Keratinocyte (primary cell): ENCODE results near the gene SSH2. TPM values are rescaled to one million over a fixed set of nuclear protein-coding genes. Genes with fewer than 3 reads are reported as not detected.

Source experiments
- DNase-seq: peaks from one replicate; pipeline ENCODE4 v3.0.0-alpha.2; 2011; ENCODE audit warnings: low read depth, missing footprints, low spot score
- FAIRE-seq: peaks from 2 replicates; lab custom pipeline; 2011; peaks lifted over from hg19 to GRCh38; lab: Jason Lieb, UNC
- H2AFZ ChIP-seq: 2 replicates; pipeline ENCODE4 v1.6.0; 2012; ENCODE audit warnings: low read length, control low read depth, inconsistent platforms; ENCODE audit not compliant: control insufficient read depth
- H3K27ac ChIP-seq: 2 replicates; pipeline ENCODE4 v1.5.1; 2011; ENCODE audit warnings: low read length; ENCODE audit not compliant: control insufficient read depth, insufficient read depth
- H3K27me3 ChIP-seq: 3 replicates; pipeline ENCODE4 v1.6.0; 2011; ENCODE audit warnings: low read length; ENCODE audit not compliant: control insufficient read depth, insufficient read depth; ENCODE audit errors: extremely low read depth
- H3K36me3 ChIP-seq, 2 experiments: 2 replicates in 1 of 2; 3 replicates in 1 of 2; pipeline ENCODE4 v1.5.1; 2011; ENCODE audit warnings: low read length in 2 of 2, mild to moderate bottlenecking in 1 of 2; ENCODE audit not compliant: control insufficient read depth in 2 of 2, insufficient read depth in 2 of 2; ENCODE audit errors: extremely low read depth in 1 of 2
- H3K4me1 ChIP-seq: 3 replicates; pipeline ENCODE4 v1.5.1; 2011; ENCODE audit warnings: low read length; ENCODE audit not compliant: control insufficient read depth, insufficient read depth; ENCODE audit errors: extremely low read depth
- H3K4me2 ChIP-seq: 3 replicates; pipeline ENCODE4 v1.6.0; 2011; ENCODE audit warnings: low read depth, low read length; ENCODE audit not compliant: control insufficient read depth, insufficient read depth; ENCODE audit errors: extremely low read depth
- H3K4me3 ChIP-seq, 3 experiments: fragments of 200-600 bp in 1 of 3; sonication (generic) in 1 of 3; 2 replicates in 2 of 3; 3 replicates in 1 of 3; pipeline ENCODE4 v1.5.1; 2011 to 2016; ENCODE audit warnings: low read length in 3 of 3, mild to moderate bottlenecking in 3 of 3, control low read depth in 2 of 3, inconsistent platforms in 1 of 3, low read depth in 1 of 3, mixed read lengths in 1 of 3, mixed run types in 1 of 3, moderate library complexity in 1 of 3; ENCODE audit not compliant: control insufficient read depth in 2 of 3, insufficient read depth in 2 of 3; ENCODE audit errors: extremely low read depth in 1 of 3
- H3K79me2 ChIP-seq: 2 replicates; pipeline ENCODE4 v1.6.0; 2012; ENCODE audit warnings: low read length; ENCODE audit not compliant: control insufficient read depth, insufficient read depth
- H3K9ac ChIP-seq: 3 replicates; pipeline ENCODE4 v1.6.0; 2011; ENCODE audit warnings: low read length; ENCODE audit not compliant: control insufficient read depth, insufficient read depth; ENCODE audit errors: extremely low read depth
- H3K9me1 ChIP-seq: 3 replicates; pipeline ENCODE4 v1.6.0; 2011; ENCODE audit warnings: low read length; ENCODE audit not compliant: control insufficient read depth, insufficient read depth; ENCODE audit errors: extremely low read depth
- H3K9me3 ChIP-seq: 2 replicates; pipeline ENCODE4 v1.5.1; 2012; ENCODE audit warnings: low read depth, low read length; ENCODE audit not compliant: control insufficient read depth
- H4K20me1 ChIP-seq: 3 replicates; pipeline ENCODE4 v1.6.0; 2011; ENCODE audit warnings: low read length; ENCODE audit not compliant: control insufficient read depth, insufficient read depth; ENCODE audit errors: extremely low read depth
- EZH2 ChIP-seq: IDR thresholded peaks from one replicate; pipeline ENCODE4 v1.6.1; 2012; ENCODE audit warnings: inconsistent platforms, mild to moderate bottlenecking, low read length, moderate library complexity
- dilution Hi-C: fragments of 300-500 bp; cut with MboI; formaldehyde crosslinking; loops from one replicate; pipeline ENCODE4 v1.7.0; 2020; ENCODE audit warnings: low sequenced_read_pairs; ENCODE audit not compliant: extremely low pct_ligation_motif_present
- polyA plus RNA-seq, 5 experiments: library from polyadenylated mRNA; depleted of rRNA in 3 of 5; stranded (reverse) in 3 of 5; stranded (forward) in 1 of 5; unstranded in 1 of 5; fragments of >200 nt; gene quantifications; 1 replicate in 1 of 5; 2 replicates in 3 of 5; 3 replicates in 1 of 5; pipeline versions ENCODE4 v1.2.1 to v1.2.3, GENCODE V29; 2011 to 2012; ENCODE audit warnings: missing spikeins in 2 of 5, low read depth in 1 of 5, low replicate concordance in 1 of 5
- TF ChIP-seq, protein P1 (sequence below), 3 experiments: IDR thresholded peaks in 1 of 3; conservative IDR thresholded peaks in 1 of 3; optimal IDR thresholded peaks in 1 of 3; 2 replicates in 2 of 3; 3 replicates in 1 of 3; pipeline versions ENCODE3 to v1.5.1; 2011; ENCODE audit warnings: low read length in 3 of 3, mild to moderate bottlenecking in 3 of 3, moderate library complexity in 2 of 3, control low read depth in 1 of 3, inconsistent platforms in 1 of 3; ENCODE audit not compliant: insufficient read depth in 2 of 3; ENCODE audit errors: extremely low read depth in 1 of 3

The SSH2 gene
- polyA plus RNA-seq, 1 donor (not counting 4 experiments of a cell fraction or from before 2014, with no cell fraction given): 13.9 TPM

DNA sequence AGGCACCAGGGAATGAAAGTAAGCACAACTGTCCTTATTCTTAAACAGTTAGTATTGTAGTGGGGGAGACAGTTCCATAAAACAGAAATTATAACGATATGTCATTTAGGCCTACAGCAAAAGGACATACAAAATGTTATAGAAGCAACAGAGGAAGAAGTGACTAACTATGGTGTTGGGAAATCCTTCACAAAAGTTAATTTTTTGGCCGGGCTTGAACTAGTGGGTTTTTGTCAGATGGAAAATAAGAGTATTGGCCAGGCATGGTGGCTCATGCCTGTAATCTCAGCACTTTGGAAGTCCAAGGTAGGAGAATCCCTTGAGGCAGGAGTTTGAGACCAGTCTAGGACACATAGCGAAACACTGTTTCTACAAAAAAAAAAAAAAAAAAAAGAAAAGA is 127.8 kb downstream of the SSH2 start:
- no peak overlapping the region for H3K9ac ChIP-seq
- TF ChIP-seq, protein P1, sequence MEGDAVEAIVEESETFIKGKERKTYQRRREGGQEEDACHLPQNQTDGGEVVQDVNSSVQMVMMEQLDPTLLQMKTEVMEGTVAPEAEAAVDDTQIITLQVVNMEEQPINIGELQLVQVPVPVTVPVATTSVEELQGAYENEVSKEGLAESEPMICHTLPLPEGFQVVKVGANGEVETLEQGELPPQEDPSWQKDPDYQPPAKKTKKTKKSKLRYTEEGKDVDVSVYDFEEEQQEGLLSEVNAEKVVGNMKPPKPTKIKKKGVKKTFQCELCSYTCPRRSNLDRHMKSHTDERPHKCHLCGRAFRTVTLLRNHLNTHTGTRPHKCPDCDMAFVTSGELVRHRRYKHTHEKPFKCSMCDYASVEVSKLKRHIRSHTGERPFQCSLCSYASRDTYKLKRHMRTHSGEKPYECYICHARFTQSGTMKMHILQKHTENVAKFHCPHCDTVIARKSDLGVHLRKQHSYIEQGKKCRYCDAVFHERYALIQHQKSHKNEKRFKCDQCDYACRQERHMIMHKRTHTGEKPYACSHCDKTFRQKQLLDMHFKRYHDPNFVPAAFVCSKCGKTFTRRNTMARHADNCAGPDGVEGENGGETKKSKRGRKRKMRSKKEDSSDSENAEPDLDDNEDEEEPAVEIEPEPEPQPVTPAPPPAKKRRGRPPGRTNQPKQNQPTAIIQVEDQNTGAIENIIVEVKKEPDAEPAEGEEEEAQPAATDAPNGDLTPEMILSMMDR (optimal IDR thresholded peaks at IDR 0.05 in 1 of 3, IDR thresholded peaks at IDR 0.05 in 1 of 3, conservative IDR thresholded peaks at IDR 0.05 in 1 of 3; ENCODE audit: extremely low read depth in 1 of 3, insufficient read depth in 2 of 3, low read length in 3 of 3): no peak
- TF ChIP-seq EZH2: no peak
- H3K27me3 ChIP-seq: no peaks in the 10 kb centered on the region
- H3K4me3 ChIP-seq: no peak overlapping the region
- H3K9me1 ChIP-seq: no peaks in the 10 kb centered on the region
- no peaks in the 10 kb centered on the region for H3K9me3 ChIP-seq
- H3K4me2 ChIP-seq: no peak overlapping the region
- no peaks in the 10 kb centered on the region for H3K4me1 ChIP-seq
- dilution Hi-C loops: no loop called here
- DNase-seq: no peak
- no peak overlapping the region for H2AFZ ChIP-seq
- H3K27ac ChIP-seq: no peak overlapping the region
- no peaks in the 10 kb centered on the region for H4K20me1 ChIP-seq
- peaks cover 2% of the 10 kb centered on the region for H3K79me2 ChIP-seq
- FAIRE-seq: no peak
- no peaks in the 10 kb centered on the region for H3K36me3 ChIP-seq

DNA sequence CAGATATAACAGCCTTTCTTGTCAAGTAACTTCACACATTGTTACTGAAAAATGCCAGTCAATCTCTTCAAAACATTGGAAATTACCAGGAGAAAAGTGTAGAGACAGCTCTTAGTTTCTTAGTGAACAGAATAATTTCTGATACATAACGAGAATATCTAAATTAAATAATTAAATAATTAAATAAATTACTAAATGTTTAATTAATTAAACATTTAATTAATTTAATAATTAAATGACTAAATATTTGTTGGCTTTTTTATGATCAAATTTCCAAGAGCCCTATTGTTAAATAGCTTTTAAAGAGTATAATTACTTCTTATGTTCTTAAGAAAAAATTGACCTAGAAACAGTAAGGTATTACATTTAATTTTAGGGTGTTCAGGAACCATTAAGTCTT is 129.6 kb downstream of the SSH2 start:
- no peaks in the 10 kb centered on the region for H3K36me3 ChIP-seq
- no peak for FAIRE-seq
- H3K4me1 ChIP-seq: no peaks in the 10 kb centered on the region
- no peak overlapping the region for H3K27ac ChIP-seq
- H3K4me3 ChIP-seq: no peak overlapping the region
- H3K27me3 ChIP-seq: no peaks in the 10 kb centered on the region
- H3K9me1 ChIP-seq: no peaks in the 10 kb centered on the region
- H3K4me2 ChIP-seq: no peak overlapping the region
- no peak overlapping the region for H2AFZ ChIP-seq
- dilution Hi-C loops: no loop called here
- H3K79me2 ChIP-seq: peaks cover 2% of the 10 kb centered on the region
- H4K20me1 ChIP-seq: no peaks in the 10 kb centered on the region
- DNase-seq: no peak
- H3K9ac ChIP-seq: no peak overlapping the region
- TF ChIP-seq EZH2: no peak
- TF ChIP-seq, protein P1 (optimal IDR thresholded peaks at IDR 0.05 in 1 of 3, IDR thresholded peaks at IDR 0.05 in 1 of 3, conservative IDR thresholded peaks at IDR 0.05 in 1 of 3; ENCODE audit: extremely low read depth in 1 of 3, insufficient read depth in 2 of 3, low read length in 3 of 3): no peak
- no peaks in the 10 kb centered on the region for H3K9me3 ChIP-seq
